D721Med (cell line): Measurements from ENCODE around the gene PI4KA.
"Not testable (repeated sequence)": the region's sequence is repeated elsewhere in the genome, so short reads cannot be mapped to it uniquely, and the experiment has no call there.

Experiments used
- DNase-seq: peaks from one replicate; pipeline ENCODE4 v3.0.0; 2011; ENCODE audit warnings: low spot score; ENCODE audit not compliant: insufficient read length
- FAIRE-seq: peaks from 2 replicates; lab custom pipeline; 2011; peaks lifted over from hg19 to GRCh38; lab: Jason Lieb, UNC
- CTCF ChIP-seq: IDR thresholded peaks from 2 replicates; pipeline ENCODE4 v1.5.1; 2012; ENCODE audit warnings: mild to moderate bottlenecking, control low read depth; ENCODE audit not compliant: insufficient read depth; ENCODE audit errors: missing control alignments

The PI4KA gene

GRCh38 chr22:20727118-20728015 lies 131.2 kb downstream of the PI4KA start:
- no peak for DNase-seq
- no peak for TF ChIP-seq CTCF
- FAIRE-seq = no peak

- FAIRE-seq = no peak
- TF ChIP-seq CTCF = no peak
- DNase-seq = no peak
Observed at GRCh38 chr22:20725987-20726558, 132.5 kb downstream of the PI4KA start.

GRCh38 chr22:20724676-20725454 lies 133.7 kb downstream of the PI4KA start:
- DNase-seq = no peak
- TF ChIP-seq CTCF = no peak
- no peak for FAIRE-seq

- DNase-seq (no peak), FAIRE-seq (no peak)
- no peak for TF ChIP-seq CTCF
Observed at GRCh38 chr22:20721409-20722218, 137.0 kb downstream of the PI4KA start.

GRCh38 chr22:20720692-20721408 lies 137.8 kb downstream of the PI4KA start:
- TF ChIP-seq CTCF = no peak
- DNase-seq (no peak), FAIRE-seq (no peak)

GRCh38 chr22:20718727-20719126 lies 139.9 kb downstream of the PI4KA start:
- DNase-seq, FAIRE-seq: not testable (repeated sequence)

- not testable (repeated sequence) for FAIRE-seq
Observed at GRCh38 chr22:20717981-20718380, 140.6 kb downstream of the PI4KA start.

GRCh38 chr22:20717213-20717866 lies 141.3 kb downstream of the PI4KA start:
- not testable (repeated sequence) for DNase-seq, FAIRE-seq

More at GRCh38 chr22:20717981-20718380, 140.6 kb downstream of the PI4KA start:
- DNase-seq = not testable (repeated sequence)

GRCh38 chr22:20713116-20713515 lies 145.5 kb downstream of the PI4KA start:
- not testable (repeated sequence) for DNase-seq, FAIRE-seq

- FAIRE-seq, DNase-seq: not testable (repeated sequence)
Observed at GRCh38 chr22:20709966-20710365, 148.6 kb downstream of the PI4KA start.

GRCh38 chr22:20707549-20708118 lies 151.0 kb downstream of the PI4KA start:
- DNase-seq, FAIRE-seq: not testable (repeated sequence)
